ENCODE measurements around the gene SLC26A9.

GRCh38 chr1:205943245-205943644 lies at the start of gene SLC26A9:
- TF ChIP-seq CTCF (tag by site-specific recombination; IDR thresholded peaks at IDR 0.05): no peak
- TF ChIP-seq ELK4 (IDR thresholded peaks at IDR 0.05; ENCODE audit: borderline replicate concordance, low read depth, low read length): no peak
